Transverse colon (tissue), 3 donors: Measurements from ENCODE around the gene ROR1.

Experiments
- CTCF ChIP-seq, 5 experiments: fragments of 200-600 bp in 3 of 5; fragments of 450-650 bp in 2 of 5; sonication (generic) in 3 of 5; IDR thresholded peaks; 1 replicate in 2 of 5; 2 replicates in 3 of 5; pipeline ENCODE4 v1.5.1; 2016 to 2017; ENCODE audit warnings: antibody characterized with exemption in 5 of 5, inconsistent platforms in 3 of 5, mild to moderate bottlenecking in 2 of 5, moderate library complexity in 1 of 5
- POLR2A ChIP-seq: fragments of 450-650 bp; IDR thresholded peaks from one replicate; pipeline ENCODE4 v1.6.1; 2016; ENCODE audit warnings: antibody characterized with exemption, mild to moderate bottlenecking, moderate library complexity

GRCh38 chr1:63973005-63973419, 199.2 kb downstream of the ROR1 start:
- TF ChIP-seq CTCF (IDR thresholded peaks at IDR 0.05) (no peak), POLR2A (no peak)
